ENCODE results near the gene BST1.

- TF ChIP-seq TAF1 (IDR thresholded peaks at IDR 0.05; ENCODE audit: borderline replicate concordance, insufficient read depth, low read length) = no peak
- TF ChIP-seq POLR2AphosphoS5 (IDR thresholded peaks at IDR 0.05; ENCODE audit: low read depth, low read length) = no peak
- TF ChIP-seq REST (IDR thresholded peaks at IDR 0.05; ENCODE audit: insufficient read depth in 1 of 2, low read depth in 2 of 2, low read length in 2 of 2) = no peak
- no peak for TF ChIP-seq SIN3A (IDR thresholded peaks at IDR 0.05; ENCODE audit: borderline replicate concordance, insufficient read depth, low read length)
- no peak for TF ChIP-seq FOXP2 (optimal IDR thresholded peaks at IDR 0.05; ENCODE audit: borderline replicate concordance, extremely low read depth, extremely low read length, insufficient read depth)
Measured at GRCh38 chr4:15689540-15689939, 13.3 kb upstream of the BST1 start.

Data from PFSK-1 (cell line).